Stomach (tissue), 9 donors: ENCODE measurements around the gene MAEL. TPM values are rescaled to one million over a fixed set of nuclear protein-coding genes. Genes with fewer than 3 reads are reported as not detected.

Experiments used
- DNase-seq, 2 donors: peaks; one replicate each; pipeline versions ENCODE4 v3.0.0 to v3.0.0-alpha.2; 2013 to 2019
- H3K27ac ChIP-seq, 5 donors: fragments of 200-600 bp in 4 of 5; sonication (generic) in 4 of 5; one replicate each; pipeline ENCODE4 v1.5.1; 2013 to 2019; ENCODE audit warnings: mild to moderate bottlenecking in 1 of 5, moderate library complexity in 1 of 5
- H3K27me3 ChIP-seq, 3 donors: fragments of 200-600 bp; sonication (generic); one replicate each; pipeline ENCODE4 v1.5.1; 2017 to 2019; ENCODE audit warnings: mixed run types in 1 of 3
- H3K36me3 ChIP-seq, 4 donors: fragments of 200-600 bp; sonication (generic); 1 replicate in 3 of 4; 2 replicates in 1 of 4; pipeline ENCODE4 v1.5.1; 2016 to 2019
- H3K4me1 ChIP-seq, 4 donors: fragments of 200-600 bp; sonication (generic); one replicate each; pipeline ENCODE4 v1.5.1; 2016 to 2019
- H3K4me3 ChIP-seq, 4 donors: fragments of 200-600 bp; sonication (generic) in 3 of 4; one replicate each; pipeline ENCODE4 v1.5.1; 2016 to 2019; ENCODE audit warnings: mild to moderate bottlenecking in 1 of 4
- H3K9me3 ChIP-seq, 4 donors: fragments of 200-600 bp; sonication (generic); one replicate each; pipeline ENCODE4 v1.5.1; 2016 to 2019
- CTCF ChIP-seq, 7 experiments: fragments of 450-650 bp in 4 of 7; fragments of 200-600 bp in 3 of 7; sonication (generic) in 3 of 7; IDR thresholded peaks; one replicate each; pipeline ENCODE4 v1.5.1; 2016 to 2019; ENCODE audit warnings: antibody characterized with exemption in 7 of 7, control low read depth in 2 of 7, mild to moderate bottlenecking in 1 of 7
- EP300 ChIP-seq: sonication (generic); formaldehyde crosslinking; IDR thresholded peaks from one replicate; pipeline ENCODE4 v1.6.1; 2017; ENCODE audit warnings: antibody characterized with exemption
- POLR2A ChIP-seq, 4 donors: fragments of 450-650 bp; IDR thresholded peaks; one replicate each; pipeline ENCODE4 v1.6.1; 2016; ENCODE audit warnings: antibody characterized with exemption in 4 of 4, control low read depth in 2 of 4, mild to moderate bottlenecking in 1 of 4, moderate library complexity in 1 of 4
- POLR2AphosphoS5 ChIP-seq, 3 donors: sonication (generic); formaldehyde crosslinking; IDR thresholded peaks; one replicate each; pipeline ENCODE4 v1.6.1; 2016; ENCODE audit warnings: antibody characterized with exemption in 3 of 3
- WGBS, 5 donors: extraction: QIAGEN DNeasy Blood & Tissue Kit in 3 of 5; methylation state at CpG; one replicate each; pipeline versions ENCODE4 v1.1.5 to v1.1.7; 2013 to 2018; 5-methylcytosine and 5-hydroxymethylcytosine counted together
- intact Hi-C: fragments of 100-400 bp; cut with DNase I; formaldehyde crosslinking; loops from one replicate; pipeline ENCODE4 v1.15.1; 2023; ENCODE audit warnings: low total_unique reads
- polyA plus RNA-seq, 3 donors: library from polyadenylated mRNA; stranded (reverse); fragments of 200-250 nt; gene quantifications; one replicate each; pipeline ENCODE4 v1.2.3, GENCODE V29; 2013
- total RNA-seq, 5 donors: library from RNA; depleted of rRNA; stranded (reverse); fragments of >200 nt; gene quantifications; one replicate each; pipeline versions ENCODE4 v1.1.0 to v1.2.3, GENCODE V29; 2014 to 2016
- donor health status: healthy with polysubstance abuse.
- donor health status: Bipolar disorder and iron deficiency.
- donor health status: healthy.

MAEL gene
- total and polyA plus RNA-seq, 8 donors, result 0.08 to 1.1 (median 0.51) TPM; not detected in 4

- Histone ChIP-seq H3K36me3 (no peaks in the 10 kb centered on the region), H3K4me3 (no peak overlapping the region), H3K9me3 (no peaks in the 10 kb centered on the region), H3K4me1 (peaks cover 0 to 8% (median 6%) of the 10 kb centered on the region in 4 donors), H3K27ac (no peak overlapping the region), H3K27me3 (peaks cover 0 to 23% (median 3%) of the 10 kb centered on the region in 3 donors)
- no peak for DNase-seq
- 18 to 45% (median 31%) methylated on average over 1 of the region's 1 CpG for WGBS, 5 donors
- TF ChIP-seq CTCF (IDR thresholded peaks at IDR 0.05) (no peak), EP300 (no peak), POLR2AphosphoS5 (IDR thresholded peaks at IDR 0.05) (no peak), POLR2A (IDR thresholded peaks at IDR 0.05) (no peak)
- intact Hi-C loops, result loop anchor here (5.0 kb wide), 2 partner anchors 152 to 383 kb away; no protein-coding TSS in a partner anchor
These were observed 70.7 kb downstream of the MAEL start for GRCh38 chr1:167059809-167060107.

GRCh38 chr1:167060141-167061072 is 71.3 kb downstream of the MAEL start:
- Histone ChIP-seq H3K27ac (no peak overlapping the region), H3K36me3 (no peaks in the 10 kb centered on the region), H3K9me3 (no peaks in the 10 kb centered on the region), H3K4me3 (no peak overlapping the region), H3K27me3 (peaks cover 0 to 17% (median 3%) of the 10 kb centered on the region in 3 donors), H3K4me1 (peaks cover 0 to 8% (median 6%) of the 10 kb centered on the region in 4 donors)
- WGBS, 5 donors, result 70 to 73% (median 72%) methylated on average over 10 of the region's 10 CpGs
- no peak for DNase-seq
- intact Hi-C loops, result loop anchor here (5.0 kb wide), 1 partner anchor 382 kb away; no protein-coding TSS in a partner anchor
- TF ChIP-seq CTCF (IDR thresholded peaks at IDR 0.05) (peak in 2 of 7 experiments; percentile 9 to 13), POLR2A (IDR thresholded peaks at IDR 0.05) (no peak)

GRCh38 chr1:167061073-167061464 is 72.0 kb downstream of the MAEL start:
- no peaks in the 10 kb centered on the region for H3K36me3 ChIP-seq
- peaks cover 0 to 11% (median 3%) of the 10 kb centered on the region in 3 donors for H3K27me3 ChIP-seq
- intact Hi-C loops, result loop anchor here (5.0 kb wide), 1 partner anchor 381 kb away; no protein-coding TSS in a partner anchor
- WGBS, 5 donors, result 82 to 91% (median 87%) methylated on average over 3 of the region's 3 CpGs
- H3K9me3 ChIP-seq, result no peaks in the 10 kb centered on the region
- no peak overlapping the region for H3K4me3 ChIP-seq
- TF ChIP-seq POLR2AphosphoS5 (IDR thresholded peaks at IDR 0.05), result no peak
- no peak for TF ChIP-seq CTCF (IDR thresholded peaks at IDR 0.05)
- no peak for TF ChIP-seq EP300
- TF ChIP-seq POLR2A (IDR thresholded peaks at IDR 0.05), result no peak
- peaks cover 0 to 8% (median 6%) of the 10 kb centered on the region in 4 donors for H3K4me1 ChIP-seq
- no peak overlapping the region for H3K27ac ChIP-seq
- no peak for DNase-seq

GRCh38 chr1:167064621-167065020 is 75.5 kb downstream of the MAEL start:
- TF ChIP-seq EP300, result no peak
- TF ChIP-seq POLR2A (IDR thresholded peaks at IDR 0.05), result no peak
- no peak for TF ChIP-seq CTCF (IDR thresholded peaks at IDR 0.05)
- no peak for TF ChIP-seq POLR2AphosphoS5 (IDR thresholded peaks at IDR 0.05)
- Histone ChIP-seq H3K27me3 (peaks cover 0 to 11% (median 0%) of the 10 kb centered on the region in 3 donors), H3K27ac (no peak overlapping the region), H3K4me1 (peaks cover 0 to 8% (median 7%) of the 10 kb centered on the region in 4 donors), H3K36me3 (no peaks in the 10 kb centered on the region), H3K9me3 (no peaks in the 10 kb centered on the region), H3K4me3 (no peak overlapping the region)
- no peak for DNase-seq
- intact Hi-C loops, result loop anchor here (5.0 kb wide), 1 partner anchor 378 kb away; no protein-coding TSS in a partner anchor
- WGBS, 5 donors, result 82 to 88% (median 86%) methylated on average over 9 of the region's 9 CpGs
